ENCODE results near the gene ALDH8A1. TPM values are rescaled to one million over a fixed set of nuclear protein-coding genes. Genes with fewer than 3 reads are reported as not detected.
A peak's percentile ranks its signal among the peaks of the same experiment; 100 is the strongest.

ALDH8A1 gene
- polyA plus RNA-seq, 1 experiment, result 0.35 TPM

DNA sequence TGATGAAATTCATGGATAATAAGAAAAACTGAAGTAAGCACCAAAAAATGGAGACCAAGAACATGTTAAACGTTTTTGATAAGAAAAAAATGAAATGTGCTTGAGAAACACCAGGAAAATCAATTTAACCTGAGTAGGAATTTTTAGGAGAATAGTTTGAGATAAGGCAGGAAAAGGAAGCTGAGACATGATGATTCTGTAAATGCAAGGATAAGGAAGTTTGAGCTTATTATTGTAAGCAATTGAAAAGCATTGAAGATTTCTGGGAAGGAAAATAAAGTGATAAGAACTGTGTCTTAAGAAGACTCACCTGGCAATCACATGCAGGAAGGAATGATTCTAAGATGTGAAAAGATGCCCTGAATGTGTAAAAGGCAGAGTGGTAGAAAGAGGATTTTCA lies 66.6 kb downstream of the ALDH8A1 start:
- no peak overlapping the region for H3K27ac ChIP-seq (ENCODE audit: low read depth, low read length)
- TF ChIP-seq CTCF (IDR thresholded peaks at IDR 0.05; ENCODE audit: low read depth, low read length), result no peak
- POLR2A ChIA-PET, result no interaction called here
- H3K27me3 ChIP-seq (ENCODE audit: control insufficient read depth, insufficient read depth, low read length), result no peaks in the 10 kb centered on the region
- CTCF ChIA-PET, result interaction anchor here (0.6 to 4.7 kb wide), 36 partner anchors 12 to 786 kb away, joined by 3 to 69 read pairs (median 8); no protein-coding TSS in a partner anchor
- no peak for DNase-seq (ENCODE audit: low read depth, low spot score)
- H3K9me3 ChIP-seq (ENCODE audit: control insufficient read depth, insufficient read depth, low read length), result no peaks in the 10 kb centered on the region
- no peak overlapping the region for H3K4me3 ChIP-seq (ENCODE audit: low read depth, low read length)

DNA sequence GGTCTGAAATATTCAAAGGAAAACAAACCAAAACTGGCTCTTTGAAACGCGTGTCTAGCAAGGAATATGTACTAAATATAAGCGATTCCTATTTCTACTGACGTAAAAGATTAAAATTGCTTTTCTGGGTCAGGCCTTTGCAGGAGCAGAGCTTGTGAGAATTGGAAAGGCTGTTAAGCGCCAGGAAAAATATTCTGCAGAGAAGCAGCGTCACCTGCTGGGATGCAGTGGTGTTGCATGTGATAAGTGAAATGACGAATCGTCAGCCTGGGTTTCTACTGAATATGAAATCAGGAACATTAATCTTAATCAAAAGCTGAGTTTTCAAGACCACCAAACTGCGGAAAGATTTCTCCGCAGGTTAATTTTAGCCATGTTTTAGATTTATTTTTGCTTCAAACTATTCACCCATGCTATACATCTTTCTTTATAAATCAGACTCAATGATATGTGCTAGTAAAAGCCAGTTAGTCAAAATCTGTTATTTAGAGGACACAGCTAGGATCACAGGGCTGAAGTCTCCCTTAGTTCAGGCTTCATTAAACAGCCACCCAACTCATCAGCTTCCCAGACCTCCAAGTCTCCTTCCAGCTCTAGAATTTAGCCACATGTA lies 67.4 kb downstream of the ALDH8A1 start:
- H3K27ac ChIP-seq (ENCODE audit: low read depth, low read length), result no peak overlapping the region
- peak; percentile 99 for TF ChIP-seq CTCF (IDR thresholded peaks at IDR 0.05; ENCODE audit: low read depth, low read length)
- DNase-seq (ENCODE audit: low read depth, low spot score), result peak; percentile 63
- ChIA-PET CTCF (interaction anchor here (0.6 to 4.7 kb wide), 48 partner anchors 8 to 785 kb away, joined by 3 to 69 read pairs (median 5); no protein-coding TSS in a partner anchor), POLR2A (interaction anchor here (1.0 kb wide), 2 partner anchors 60 to 209 kb away, joined by 3 to 4 read pairs; no protein-coding TSS in a partner anchor)
- no peaks in the 10 kb centered on the region for H3K27me3 ChIP-seq (ENCODE audit: control insufficient read depth, insufficient read depth, low read length)
- H3K4me3 ChIP-seq (ENCODE audit: low read depth, low read length), result no peak overlapping the region
- no peaks in the 10 kb centered on the region for H3K9me3 ChIP-seq (ENCODE audit: control insufficient read depth, insufficient read depth, low read length)

GRCh38 chr6:134880487-134881190 lies 69.3 kb downstream of the ALDH8A1 start:
- Histone ChIP-seq H3K27me3 (ENCODE audit: control insufficient read depth, insufficient read depth, low read length) (no peaks in the 10 kb centered on the region), H3K4me3 (ENCODE audit: low read depth, low read length) (no peak overlapping the region), H3K9me3 (ENCODE audit: control insufficient read depth, insufficient read depth, low read length) (peaks cover under 1% of the 10 kb centered on the region; the same call in 1 of the 2 replicates), H3K27ac (ENCODE audit: low read depth, low read length) (no peak overlapping the region)
- ChIA-PET CTCF (interaction anchor here (4.7 kb wide), 1 partner anchor 758 kb away, joined by 55 read pairs; no protein-coding TSS in a partner anchor), POLR2A (no interaction called here)
- TF ChIP-seq CTCF (IDR thresholded peaks at IDR 0.05; ENCODE audit: low read depth, low read length), result no peak
- no peak for DNase-seq (ENCODE audit: low read depth, low spot score)

GRCh38 chr6:134878136-134878535 lies 71.8 kb downstream of the ALDH8A1 start:
- no peak for DNase-seq (ENCODE audit: low read depth, low spot score)
- no peak overlapping the region for H3K27ac ChIP-seq (ENCODE audit: low read depth, low read length)
- no peak overlapping the region for H3K4me3 ChIP-seq (ENCODE audit: low read depth, low read length)
- CTCF ChIA-PET, result interaction anchor here (0.6 kb wide), 1 partner anchor 721 kb away, joined by 3 read pairs; no protein-coding TSS in a partner anchor
- H3K9me3 ChIP-seq (ENCODE audit: control insufficient read depth, insufficient read depth, low read length), result peaks cover 4% of the 10 kb centered on the region; the same call in 1 of the 2 replicates
- no peaks in the 10 kb centered on the region for H3K27me3 ChIP-seq (ENCODE audit: control insufficient read depth, insufficient read depth, low read length)
- POLR2A ChIA-PET, result no interaction called here
- no peak for TF ChIP-seq CTCF (IDR thresholded peaks at IDR 0.05; ENCODE audit: low read depth, low read length)

GRCh38 chr6:134875367-134875766 lies 74.5 kb downstream of the ALDH8A1 start:
- no peak for TF ChIP-seq CTCF (IDR thresholded peaks at IDR 0.05; ENCODE audit: low read depth, low read length)
- Histone ChIP-seq H3K4me3 (ENCODE audit: low read depth, low read length) (no peak overlapping the region), H3K27me3 (ENCODE audit: control insufficient read depth, insufficient read depth, low read length) (no peaks in the 10 kb centered on the region), H3K9me3 (ENCODE audit: control insufficient read depth, insufficient read depth, low read length) (peaks cover 4% of the 10 kb centered on the region), H3K27ac (ENCODE audit: low read depth, low read length) (no peak overlapping the region)
- POLR2A ChIA-PET, result no interaction called here
- CTCF ChIA-PET, result interaction anchor here (0.7 to 0.8 kb wide), 2 partner anchors 9 to 719 kb away, joined by 3 read pairs; no protein-coding TSS in a partner anchor
- no peak for DNase-seq (ENCODE audit: low read depth, low spot score)
